HEK293 (cell line): ENCODE measurements around the gene TLR5.
A peak's percentile ranks its signal among the peaks of the same experiment; 100 is the strongest.

Source experiments
- BCL11A ChIP-seq: fragments of 450-650 bp; formaldehyde crosslinking; IDR thresholded peaks from 2 replicates; pipeline ENCODE4 v1.5.1; 2016; ENCODE audit warnings: low read depth, missing biosample characterization, missing genetic modification characterization
- BCL11B ChIP-seq: fragments of 450-650 bp; formaldehyde crosslinking; IDR thresholded peaks from 2 replicates; pipeline ENCODE4 v1.5.1; 2016; ENCODE audit warnings: low read depth, missing biosample characterization, missing genetic modification characterization
- BCL6B ChIP-seq: fragments of 450-650 bp; formaldehyde crosslinking; IDR thresholded peaks from 2 replicates; pipeline ENCODE4 v1.5.1; 2017; ENCODE audit warnings: missing biosample characterization, missing genetic modification characterization
- GLI4 ChIP-seq: fragments of 450-650 bp; formaldehyde crosslinking; IDR thresholded peaks from 2 replicates; pipeline ENCODE4 v1.5.1; 2016; ENCODE audit warnings: missing biosample characterization, missing genetic modification characterization
- GLIS2 ChIP-seq: fragments of 450-650 bp; formaldehyde crosslinking; IDR thresholded peaks from 2 replicates; pipeline ENCODE4 v1.5.1; 2016; ENCODE audit warnings: missing biosample characterization, missing genetic modification characterization
- MYNN ChIP-seq: fragments of 450-650 bp; formaldehyde crosslinking; IDR thresholded peaks from 2 replicates; pipeline ENCODE4 v1.5.1; 2016; ENCODE audit warnings: missing biosample characterization, missing genetic modification characterization, borderline replicate concordance
- PATZ1 ChIP-seq: fragments of 450-650 bp; formaldehyde crosslinking; IDR thresholded peaks from 2 replicates; pipeline ENCODE4 v1.5.1; 2016; ENCODE audit warnings: missing biosample characterization, missing genetic modification characterization
- REST ChIP-seq: fragments of 450-650 bp; formaldehyde crosslinking; IDR thresholded peaks from 2 replicates; pipeline ENCODE4 v1.5.1; 2016; ENCODE audit warnings: missing biosample characterization, missing genetic modification characterization
- SP7 ChIP-seq: fragments of 450-650 bp; formaldehyde crosslinking; IDR thresholded peaks from 2 replicates; pipeline ENCODE4 v1.5.1; 2016; ENCODE audit warnings: missing biosample characterization, missing genetic modification characterization
- YY1 ChIP-seq: fragments of 450-650 bp; formaldehyde crosslinking; IDR thresholded peaks from 2 replicates; pipeline ENCODE4 v1.5.1; 2018; ENCODE audit warnings: missing biosample characterization, missing genetic modification characterization
- ZBTB17 ChIP-seq: fragments of 450-650 bp; formaldehyde crosslinking; IDR thresholded peaks from 2 replicates; pipeline ENCODE4 v1.5.1; 2016; ENCODE audit warnings: missing biosample characterization, missing genetic modification characterization
- ZBTB26 ChIP-seq: fragments of 450-650 bp; formaldehyde crosslinking; optimal IDR thresholded peaks from 2 replicates; pipeline ENCODE3; 2016; ENCODE audit warnings: missing biosample characterization, mild to moderate bottlenecking, missing genetic modification characterization
- ZBTB7A ChIP-seq: fragments of 450-650 bp; formaldehyde crosslinking; IDR thresholded peaks from 2 replicates; pipeline ENCODE4 v1.5.1; 2016; ENCODE audit warnings: low read depth, missing biosample characterization, missing genetic modification characterization
- ZEB2 ChIP-seq: fragments of 450-650 bp; formaldehyde crosslinking; IDR thresholded peaks from 2 replicates; pipeline ENCODE4 v1.5.1; 2016; ENCODE audit warnings: missing biosample characterization, missing genetic modification characterization
- ZNF155 ChIP-seq: fragments of 450-650 bp; formaldehyde crosslinking; IDR thresholded peaks from 2 replicates; pipeline ENCODE4 v1.5.1; 2016; ENCODE audit warnings: missing biosample characterization, missing genetic modification characterization
- ZNF274 ChIP-seq, 2 experiments: fragments of 200-500 bp in 1 of 2; fragments of 450-650 bp in 1 of 2; sonication (Bioruptor generic) in 1 of 2; formaldehyde crosslinking in 1 of 2; IDR thresholded peaks; 2 replicates each; pipeline versions ENCODE4 v1.5.1 to v1.6.1; 2014 to 2016; ENCODE audit warnings: borderline replicate concordance in 1 of 2, inconsistent platforms in 1 of 2, low read length in 1 of 2, missing biosample characterization in 1 of 2, missing genetic modification characterization in 1 of 2
- ZNF335 ChIP-seq: fragments of 450-650 bp; formaldehyde crosslinking; conservative IDR thresholded peaks from 2 replicates; pipeline ENCODE4 v1.5.1; 2016; ENCODE audit warnings: missing biosample characterization, missing genetic modification characterization
- ZNF426 ChIP-seq: fragments of 450-650 bp; formaldehyde crosslinking; IDR thresholded peaks from 2 replicates; pipeline ENCODE4 v1.5.1; 2017; ENCODE audit warnings: missing biosample characterization, missing genetic modification characterization, mild to moderate bottlenecking, inconsistent platforms, moderate library complexity
- ZNF48 ChIP-seq: fragments of 450-650 bp; formaldehyde crosslinking; IDR thresholded peaks from 2 replicates; pipeline ENCODE4 v1.5.1; 2016; ENCODE audit warnings: missing biosample characterization, missing genetic modification characterization
- ZNF544 ChIP-seq: fragments of 450-650 bp; formaldehyde crosslinking; IDR thresholded peaks from 2 replicates; pipeline ENCODE4 v1.5.0; 2017; ENCODE audit warnings: missing biosample characterization, missing genetic modification characterization
- ZNF596 ChIP-seq: fragments of 450-650 bp; IDR thresholded peaks from 2 replicates; pipeline ENCODE4 v1.5.0; 2018; ENCODE audit warnings: missing biosample characterization, mild to moderate bottlenecking, missing genetic modification characterization, moderate library complexity
- ZNF629 ChIP-seq: fragments of 450-650 bp; formaldehyde crosslinking; IDR thresholded peaks from 2 replicates; pipeline ENCODE4 v1.5.1; 2017; ENCODE audit warnings: missing biosample characterization, missing genetic modification characterization
- ZNF645 ChIP-seq: fragments of 450-650 bp; formaldehyde crosslinking; IDR thresholded peaks from 2 replicates; pipeline ENCODE4; 2016; ENCODE audit warnings: missing biosample characterization, missing genetic modification characterization
- ZNF692 ChIP-seq: fragments of 450-650 bp; formaldehyde crosslinking; IDR thresholded peaks from 2 replicates; pipeline ENCODE4 v1.5.1; 2016; ENCODE audit warnings: missing biosample characterization, missing genetic modification characterization
- ZNF704 ChIP-seq: fragments of 450-650 bp; formaldehyde crosslinking; IDR thresholded peaks from 2 replicates; pipeline ENCODE4 v1.5.1; 2016; ENCODE audit warnings: missing biosample characterization, missing genetic modification characterization
- ZNF707 ChIP-seq: fragments of 450-650 bp; formaldehyde crosslinking; IDR thresholded peaks from 2 replicates; pipeline ENCODE4 v1.5.1; 2016; ENCODE audit warnings: missing biosample characterization, missing genetic modification characterization
- ZNF830 ChIP-seq: fragments of 450-650 bp; IDR thresholded peaks from 2 replicates; pipeline ENCODE4 v1.5.0; 2018; ENCODE audit warnings: missing biosample characterization, missing genetic modification characterization, low read depth, mild to moderate bottlenecking, moderate library complexity

TLR5 gene

GRCh38 chr1:223129229-223129901 lies 13.7 kb downstream of the TLR5 start (continued):
- TF ChIP-seq ZNF48 = no peak
- TF ChIP-seq GLIS2 (tag by site-specific recombination) = peak; percentile 69; the same call in 1 of the 2 replicates
- TF ChIP-seq PATZ1 (tag by site-specific recombination) = no peak
- no peak for TF ChIP-seq ZNF645
- peak; percentile 18; the same call in 1 of the 2 replicates for TF ChIP-seq REST
- peak; percentile 54; the same call in 1 of the 2 replicates for TF ChIP-seq GLI4 (tag by site-specific recombination)
- TF ChIP-seq ZNF707 (tag by site-specific recombination) = no peak
- TF ChIP-seq ZNF830 (tag by site-specific recombination) = no peak
- TF ChIP-seq ZNF692 (tag by site-specific recombination) = peak; percentile 50
- no peak for TF ChIP-seq ZNF629 (tag by site-specific recombination)
- no peak for TF ChIP-seq ZNF596 (tag by site-specific recombination)
- no peak for TF ChIP-seq ZNF704 (tag by site-specific recombination)
- peak; percentile 56 for TF ChIP-seq SP7 (tag by site-specific recombination)
- TF ChIP-seq ZEB2 (tag by site-specific recombination) = no peak
- no peak for TF ChIP-seq ZNF155 (tag by site-specific recombination)
- TF ChIP-seq ZBTB7A (tag by site-specific recombination) = no peak
- peak; percentile 56; the same call in 1 of the 2 replicates for TF ChIP-seq BCL11A (tag by site-specific recombination)
- no peak for TF ChIP-seq MYNN
- TF ChIP-seq ZNF544 = no peak
- TF ChIP-seq YY1 (tag by site-specific recombination) = no peak
- 0 out of 2 replicates have a peak, but pooled peaks have one; percentile 53 for TF ChIP-seq ZBTB17 (tag by site-specific recombination)
- TF ChIP-seq BCL11B (tag by site-specific recombination) = no peak
- TF ChIP-seq ZNF426 (tag by site-specific recombination) = no peak
- no peak for TF ChIP-seq ZNF274 (IDR thresholded peaks at IDR 0.05; ENCODE audit: low read length)
- no peak for TF ChIP-seq ZNF274 (tag by site-specific recombination; IDR thresholded peaks at IDR 0.05; ENCODE audit: borderline replicate concordance)
- peak; percentile 22 for TF ChIP-seq BCL6B (tag by site-specific recombination)
- TF ChIP-seq ZNF335 (tag by site-specific recombination) = peak; percentile 55; the same call in 1 of the 2 replicates
- peak; percentile 41 for TF ChIP-seq ZBTB26 (tag by site-specific recombination)
